Measurements from ENCODE around the gene CCIN.
"Not testable (repeated sequence)": the region's sequence is repeated elsewhere in the genome, so short reads cannot be mapped to it uniquely, and the experiment has no call there.

Gene CCIN

GRCh38 chr9:36177571-36177970 lies 8.4 kb downstream of the CCIN start:
- H3K9me3 ChIP-seq (ENCODE audit: insufficient read depth, low read length): peaks cover 10% of the 10 kb centered on the region; the same call in 1 of the 2 replicates
- H3K36me3 ChIP-seq (ENCODE audit: insufficient read depth, insufficient read length, low read length): no peaks in the 10 kb centered on the region
- no peak overlapping the region for H3K9ac ChIP-seq (ENCODE audit: insufficient read length, low read depth)
- TF ChIP-seq SUZ12 (IDR thresholded peaks at IDR 0.05; ENCODE audit: extremely low read depth, insufficient read depth, insufficient read length) (no peak), YY1 (IDR thresholded peaks at IDR 0.05; ENCODE audit: insufficient read depth, insufficient read length) (no peak), ZNF274 (IDR thresholded peaks at IDR 0.05; ENCODE audit: low read depth, low read length) (no peak)
- H3K4me3 ChIP-seq (ENCODE audit: insufficient read length, low read depth): no peak overlapping the region
- no peak for DNase-seq (ENCODE audit: low read depth, low spot score)
- H3K4me1 ChIP-seq (ENCODE audit: insufficient read depth, insufficient read length): peaks cover 6% of the 10 kb centered on the region
- H3K27me3 ChIP-seq (ENCODE audit: insufficient read depth, insufficient read length): no peaks in the 10 kb centered on the region

GRCh38 chr9:36180243-36180642 lies 11.1 kb downstream of the CCIN start:
- not testable (repeated sequence) for H3K9me3 ChIP-seq (ENCODE audit: insufficient read depth, low read length); H3K4me3 ChIP-seq (ENCODE audit: insufficient read length, low read depth); DNase-seq (ENCODE audit: low read depth, low spot score); H3K27me3 ChIP-seq (ENCODE audit: insufficient read depth, insufficient read length); H3K36me3 ChIP-seq (ENCODE audit: insufficient read depth, insufficient read length, low read length); H3K9ac ChIP-seq (ENCODE audit: insufficient read length, low read depth); H3K4me1 ChIP-seq (ENCODE audit: insufficient read depth, insufficient read length)

GRCh38 chr9:36187414-36187813 lies 18.2 kb downstream of the CCIN start:
- no peak overlapping the region for H3K9ac ChIP-seq (ENCODE audit: insufficient read length, low read depth)
- TF ChIP-seq SUZ12 (IDR thresholded peaks at IDR 0.05; ENCODE audit: extremely low read depth, insufficient read depth, insufficient read length): no peak
- TF ChIP-seq ZNF274 (IDR thresholded peaks at IDR 0.05; ENCODE audit: low read depth, low read length): no peak
- TF ChIP-seq YY1 (IDR thresholded peaks at IDR 0.05; ENCODE audit: insufficient read depth, insufficient read length): no peak
- peaks cover 6% of the 10 kb centered on the region for H3K36me3 ChIP-seq (ENCODE audit: insufficient read depth, insufficient read length, low read length)
- H3K9me3 ChIP-seq (ENCODE audit: insufficient read depth, low read length): no peaks in the 10 kb centered on the region
- H3K4me1 ChIP-seq (ENCODE audit: insufficient read depth, insufficient read length): no peaks in the 10 kb centered on the region
- no peaks in the 10 kb centered on the region for H3K27me3 ChIP-seq (ENCODE audit: insufficient read depth, insufficient read length)
- no peak for DNase-seq (ENCODE audit: low read depth, low spot score)
- H3K4me3 ChIP-seq (ENCODE audit: insufficient read length, low read depth): no peak overlapping the region

GRCh38 chr9:36188212-36188611 lies 19.0 kb downstream of the CCIN start:
- TF ChIP-seq YY1 (IDR thresholded peaks at IDR 0.05; ENCODE audit: insufficient read depth, insufficient read length): no peak
- no peak for DNase-seq (ENCODE audit: low read depth, low spot score)
- H3K4me3 ChIP-seq (ENCODE audit: insufficient read length, low read depth): no peak overlapping the region
- H3K36me3 ChIP-seq (ENCODE audit: insufficient read depth, insufficient read length, low read length): peaks cover 13% of the 10 kb centered on the region
- no peak overlapping the region for H3K9ac ChIP-seq (ENCODE audit: insufficient read length, low read depth)
- H3K27me3 ChIP-seq (ENCODE audit: insufficient read depth, insufficient read length): no peaks in the 10 kb centered on the region
- H3K9me3 ChIP-seq (ENCODE audit: insufficient read depth, low read length): no peaks in the 10 kb centered on the region
- H3K4me1 ChIP-seq (ENCODE audit: insufficient read depth, insufficient read length): no peaks in the 10 kb centered on the region

GRCh38 chr9:36189976-36190375 lies 20.8 kb downstream of the CCIN start:
- H3K9me3 ChIP-seq (ENCODE audit: insufficient read depth, low read length): no peaks in the 10 kb centered on the region
- H3K9ac ChIP-seq (ENCODE audit: insufficient read length, low read depth): peak overlapping the region; percentile 58
- peak overlapping the region; percentile 92 for H3K4me3 ChIP-seq (ENCODE audit: insufficient read length, low read depth)
- DNase-seq (ENCODE audit: low read depth, low spot score): no peak
- no peak for TF ChIP-seq YY1 (IDR thresholded peaks at IDR 0.05; ENCODE audit: insufficient read depth, insufficient read length)
- TF ChIP-seq ZNF274 (IDR thresholded peaks at IDR 0.05; ENCODE audit: low read depth, low read length): no peak
- no peak for TF ChIP-seq SUZ12 (IDR thresholded peaks at IDR 0.05; ENCODE audit: extremely low read depth, insufficient read depth, insufficient read length)
- peaks cover 29% of the 10 kb centered on the region for H3K36me3 ChIP-seq (ENCODE audit: insufficient read depth, insufficient read length, low read length)
- H3K27me3 ChIP-seq (ENCODE audit: insufficient read depth, insufficient read length): no peaks in the 10 kb centered on the region
- no peaks in the 10 kb centered on the region for H3K4me1 ChIP-seq (ENCODE audit: insufficient read depth, insufficient read length)

- H3K4me1 ChIP-seq (ENCODE audit: insufficient read depth, insufficient read length): no peaks in the 10 kb centered on the region
- peak; percentile 99 for DNase-seq (ENCODE audit: low read depth, low spot score)
- H3K9ac ChIP-seq (ENCODE audit: insufficient read length, low read depth): peak within 1 kb of the TSS; percentile 96
- peaks cover 35% of the 10 kb centered on the region for H3K36me3 ChIP-seq (ENCODE audit: insufficient read depth, insufficient read length, low read length)
- no peak for TF ChIP-seq ZNF274 (IDR thresholded peaks at IDR 0.05; ENCODE audit: low read depth, low read length)
- peak within 1 kb of the TSS; percentile 92 for H3K4me3 ChIP-seq (ENCODE audit: insufficient read length, low read depth)
- no peaks in the 10 kb centered on the region for H3K27me3 ChIP-seq (ENCODE audit: insufficient read depth, insufficient read length)
- no peaks in the 10 kb centered on the region for H3K9me3 ChIP-seq (ENCODE audit: insufficient read depth, low read length)
These were observed 21.5 kb downstream of the CCIN start, which contains the start of gene CLTA for GRCh38 chr9:36190388-36191289. TSS of gene CLTA (plus strand) at chr9:36190921. CDS start at chr9:36191057, 136 bp downstream.

- Histone ChIP-seq H3K9me3 (ENCODE audit: insufficient read depth, low read length) (no peaks in the 10 kb centered on the region), H3K36me3 (ENCODE audit: insufficient read depth, insufficient read length, low read length) (peaks cover 36% of the 10 kb centered on the region), H3K4me1 (ENCODE audit: insufficient read depth, insufficient read length) (no peaks in the 10 kb centered on the region), H3K27me3 (ENCODE audit: insufficient read depth, insufficient read length) (no peaks in the 10 kb centered on the region), H3K4me3 (ENCODE audit: insufficient read length, low read depth) (peak overlapping the region; percentile 92), H3K9ac (ENCODE audit: insufficient read length, low read depth) (peak overlapping the region; percentile 96)
- TF ChIP-seq ZNF274 (IDR thresholded peaks at IDR 0.05; ENCODE audit: low read depth, low read length) (no peak), SUZ12 (IDR thresholded peaks at IDR 0.05; ENCODE audit: extremely low read depth, insufficient read depth, insufficient read length) (no peak), YY1 (IDR thresholded peaks at IDR 0.05; ENCODE audit: insufficient read depth, insufficient read length) (no peak)
- no peak for DNase-seq (ENCODE audit: low read depth, low spot score)
These were observed 22.1 kb downstream of the CCIN start for GRCh38 chr9:36191290-36191645.
